ENCODE results near the gene GTF3A.

Gene GTF3A

DNA sequence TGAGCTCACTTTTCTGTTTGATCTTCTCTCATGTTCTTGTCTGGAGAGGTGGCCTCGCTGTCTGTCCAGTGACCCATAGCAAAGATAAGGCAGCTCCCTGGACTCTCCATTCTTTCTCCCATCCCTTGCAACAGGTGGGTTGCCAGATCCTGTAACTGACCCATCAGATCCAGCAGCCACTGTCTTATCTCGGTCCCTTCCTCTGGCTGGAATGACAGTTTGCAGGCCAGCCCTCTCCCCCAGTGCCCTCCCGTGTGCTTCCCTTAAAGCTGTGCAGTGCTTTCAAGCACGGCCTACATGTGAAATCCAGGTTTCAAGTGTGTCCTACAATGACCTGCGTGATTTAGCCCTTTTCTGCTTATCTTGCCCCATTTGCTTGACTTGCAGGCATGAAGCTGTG lies 3.7 kb downstream of the GTF3A start:
- no peak overlapping the region for H3K4me3 ChIP-seq (ENCODE audit: low read length)
- DNase-seq (ENCODE audit: low read depth) = no peak
- TF ChIP-seq, protein P1, sequence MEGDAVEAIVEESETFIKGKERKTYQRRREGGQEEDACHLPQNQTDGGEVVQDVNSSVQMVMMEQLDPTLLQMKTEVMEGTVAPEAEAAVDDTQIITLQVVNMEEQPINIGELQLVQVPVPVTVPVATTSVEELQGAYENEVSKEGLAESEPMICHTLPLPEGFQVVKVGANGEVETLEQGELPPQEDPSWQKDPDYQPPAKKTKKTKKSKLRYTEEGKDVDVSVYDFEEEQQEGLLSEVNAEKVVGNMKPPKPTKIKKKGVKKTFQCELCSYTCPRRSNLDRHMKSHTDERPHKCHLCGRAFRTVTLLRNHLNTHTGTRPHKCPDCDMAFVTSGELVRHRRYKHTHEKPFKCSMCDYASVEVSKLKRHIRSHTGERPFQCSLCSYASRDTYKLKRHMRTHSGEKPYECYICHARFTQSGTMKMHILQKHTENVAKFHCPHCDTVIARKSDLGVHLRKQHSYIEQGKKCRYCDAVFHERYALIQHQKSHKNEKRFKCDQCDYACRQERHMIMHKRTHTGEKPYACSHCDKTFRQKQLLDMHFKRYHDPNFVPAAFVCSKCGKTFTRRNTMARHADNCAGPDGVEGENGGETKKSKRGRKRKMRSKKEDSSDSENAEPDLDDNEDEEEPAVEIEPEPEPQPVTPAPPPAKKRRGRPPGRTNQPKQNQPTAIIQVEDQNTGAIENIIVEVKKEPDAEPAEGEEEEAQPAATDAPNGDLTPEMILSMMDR (IDR thresholded peaks at IDR 0.05; ENCODE audit: insufficient read depth, low read depth, low read length, missing control alignments) = no peak

DNA sequence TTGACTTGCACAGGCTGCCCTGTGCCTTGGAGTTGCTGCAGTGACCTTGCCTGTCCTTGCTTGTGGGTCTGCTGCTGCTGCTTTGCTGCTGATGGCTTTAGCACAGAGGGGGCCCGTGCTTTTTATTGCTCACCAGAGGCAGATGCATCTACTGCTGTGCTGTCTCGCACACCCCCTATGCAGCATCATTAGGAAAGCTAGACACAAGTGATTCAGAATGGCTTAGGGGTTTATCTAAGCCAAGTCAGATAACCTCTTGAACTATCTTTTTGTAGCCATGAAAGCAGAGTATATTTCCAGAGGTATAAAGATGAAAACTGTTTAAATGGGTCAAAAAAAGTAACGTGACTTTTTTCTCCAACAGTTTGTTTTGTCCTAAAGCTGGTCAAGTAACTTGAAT lies 7.8 kb downstream of the GTF3A start:
- no peak overlapping the region for H3K4me3 ChIP-seq (ENCODE audit: low read length)
- DNase-seq (ENCODE audit: low read depth) = no peak
- TF ChIP-seq, protein P1 (IDR thresholded peaks at IDR 0.05; ENCODE audit: insufficient read depth, low read depth, low read length, missing control alignments) = no peak

DNA sequence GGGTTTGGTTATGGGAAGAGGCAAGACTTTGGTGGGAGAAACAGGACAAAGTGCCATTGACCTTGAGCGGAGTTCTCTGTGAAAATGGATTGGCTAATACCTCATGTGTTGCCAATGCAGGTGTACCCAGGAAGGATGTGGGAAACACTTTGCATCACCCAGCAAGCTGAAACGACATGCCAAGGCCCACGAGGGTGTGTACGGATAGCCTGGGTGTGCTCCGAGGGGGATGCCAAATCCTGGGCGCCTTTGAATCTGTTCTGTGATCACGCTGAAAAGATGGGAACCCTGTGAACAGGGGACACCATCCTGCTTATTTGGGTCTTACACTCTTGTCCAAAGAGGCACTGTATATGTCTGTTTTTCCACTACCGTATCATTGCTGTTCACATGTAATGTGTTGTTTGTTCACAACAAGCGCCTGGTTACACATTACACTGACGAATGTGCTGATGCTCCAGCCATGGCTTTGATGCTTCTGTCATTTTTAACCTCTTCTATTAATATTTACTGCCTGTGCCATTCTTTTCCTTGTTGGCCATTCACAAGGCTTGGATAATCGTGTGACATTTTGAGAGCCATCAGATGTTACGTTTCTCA lies 8.3 kb downstream of the GTF3A start:
- no peak for DNase-seq (ENCODE audit: low read depth)
- TF ChIP-seq, protein P1 (IDR thresholded peaks at IDR 0.05; ENCODE audit: insufficient read depth, low read depth, low read length, missing control alignments) = no peak
- H3K4me3 ChIP-seq (ENCODE audit: low read length) = no peak overlapping the region

DNA sequence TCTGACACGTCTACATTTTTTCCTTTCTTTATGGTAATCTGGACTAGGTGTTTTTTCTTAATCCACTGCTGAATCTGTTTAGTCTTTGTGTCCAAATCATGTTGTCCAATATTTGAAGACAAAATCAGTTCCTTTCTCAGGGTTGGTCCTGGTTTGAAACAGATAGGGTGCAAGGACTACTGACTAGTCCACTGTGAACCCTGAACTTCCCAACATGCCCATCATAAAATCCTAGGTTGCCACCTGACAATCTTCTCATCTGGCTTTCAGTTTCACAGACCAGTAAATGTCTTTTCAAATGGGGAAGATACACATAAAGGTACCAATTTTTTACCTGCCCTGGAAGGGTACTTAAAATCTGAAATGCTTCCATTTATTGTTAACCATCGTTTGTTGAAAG lies 12.7 kb downstream of the GTF3A start:
- no peak for DNase-seq (ENCODE audit: low read depth)
- TF ChIP-seq, protein P1 (IDR thresholded peaks at IDR 0.05; ENCODE audit: insufficient read depth, low read depth, low read length, missing control alignments) = no peak

DNA sequence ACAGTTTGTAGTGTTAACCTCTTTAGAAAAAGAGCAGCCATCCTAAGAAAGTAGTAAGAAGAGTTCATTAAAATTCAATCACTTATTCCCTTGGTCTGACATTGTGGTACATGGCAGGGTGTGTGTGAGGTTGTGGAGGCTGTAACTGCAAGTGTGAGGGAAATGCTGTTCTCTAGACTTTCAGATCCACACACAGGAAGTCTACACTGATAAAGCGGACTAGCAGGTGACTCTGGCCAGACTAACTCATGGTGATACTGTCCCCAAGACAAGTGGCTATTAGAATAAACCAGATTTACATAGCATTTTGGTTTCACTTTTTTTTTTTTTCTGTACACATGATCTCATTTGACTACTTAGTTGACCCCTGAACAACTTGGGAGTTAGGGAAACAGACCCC lies 16.0 kb downstream of the GTF3A start:
- no peak for DNase-seq (ENCODE audit: low read depth)
- TF ChIP-seq, protein P1 (IDR thresholded peaks at IDR 0.05; ENCODE audit: insufficient read depth, low read depth, low read length, missing control alignments) = no peak
- H3K4me3 ChIP-seq (ENCODE audit: low read length) = no peak overlapping the region

More for the DNA sequence above, 12.7 kb downstream of the GTF3A start:
- H3K4me3 ChIP-seq (ENCODE audit: low read length) = no peak overlapping the region

DNA sequence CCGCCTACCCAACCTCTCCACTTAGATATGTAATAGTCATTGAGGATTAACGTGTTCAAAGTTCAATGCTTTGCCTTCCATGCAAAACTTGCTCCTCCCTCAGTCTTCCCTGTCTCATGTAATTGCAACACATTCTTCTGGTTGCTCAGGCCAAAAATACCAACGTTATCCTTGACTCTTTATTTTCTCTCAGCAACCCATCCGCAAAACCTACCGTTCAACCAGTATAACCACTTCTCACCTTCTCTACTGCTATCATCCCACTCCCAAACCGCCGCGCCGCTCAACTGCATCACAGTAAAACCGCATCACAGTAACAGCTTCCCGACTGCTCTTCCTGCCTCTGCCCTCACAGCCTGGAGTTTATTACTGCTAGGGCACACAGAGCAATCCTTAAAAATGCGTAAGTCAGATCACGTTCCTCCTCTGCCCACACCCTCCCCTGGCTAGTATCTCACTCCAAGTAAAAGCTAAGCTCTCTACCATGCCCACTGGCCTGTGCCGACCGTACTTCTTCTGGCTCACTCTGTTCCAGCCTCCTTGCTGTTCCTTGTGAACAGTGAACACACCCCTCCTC lies 17.7 kb downstream of the GTF3A start:
- DNase-seq (ENCODE audit: low read depth) = peak; percentile 19
- H3K4me3 ChIP-seq (ENCODE audit: low read length) = no peak overlapping the region
- TF ChIP-seq, protein P1 (IDR thresholded peaks at IDR 0.05; ENCODE audit: insufficient read depth, low read depth, low read length, missing control alignments) = no peak

DNA sequence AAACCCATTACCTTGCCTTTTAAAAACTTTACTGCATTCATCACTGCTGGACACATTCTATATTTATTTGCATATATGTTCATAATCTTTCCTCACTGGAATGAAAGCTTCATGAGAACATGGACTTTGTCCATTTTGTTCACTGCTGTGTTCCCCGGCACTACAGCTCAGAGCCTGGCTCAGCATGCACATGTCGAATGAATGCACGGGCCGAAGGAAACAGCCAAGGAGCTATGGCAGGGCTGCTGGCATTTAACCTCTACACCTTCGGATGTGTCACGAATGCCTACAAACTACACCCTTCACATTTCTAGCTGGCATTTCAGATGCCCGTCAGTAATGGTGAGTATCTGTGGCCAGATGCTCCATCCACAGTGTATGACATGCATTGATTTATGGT lies 18.4 kb downstream of the GTF3A start:
- DNase-seq (ENCODE audit: low read depth) = no peak
- TF ChIP-seq, protein P1 (IDR thresholded peaks at IDR 0.05; ENCODE audit: insufficient read depth, low read depth, low read length, missing control alignments) = no peak
- no peak overlapping the region for H3K4me3 ChIP-seq (ENCODE audit: low read length)

All from epithelial cell of esophagus (primary cell).